HG03378 (cell line): Measurements from ENCODE around the gene SORD.

Experiments used
- ATAC-seq: cut with Tn5 transposase; IDR thresholded peaks from one replicate; pipeline ENCODE4 v1.9.1; 2021; ENCODE audit warnings: mild to moderate bottlenecking, moderate library complexity; ENCODE audit not compliant: unreplicated experiment

The SORD gene

DNA sequence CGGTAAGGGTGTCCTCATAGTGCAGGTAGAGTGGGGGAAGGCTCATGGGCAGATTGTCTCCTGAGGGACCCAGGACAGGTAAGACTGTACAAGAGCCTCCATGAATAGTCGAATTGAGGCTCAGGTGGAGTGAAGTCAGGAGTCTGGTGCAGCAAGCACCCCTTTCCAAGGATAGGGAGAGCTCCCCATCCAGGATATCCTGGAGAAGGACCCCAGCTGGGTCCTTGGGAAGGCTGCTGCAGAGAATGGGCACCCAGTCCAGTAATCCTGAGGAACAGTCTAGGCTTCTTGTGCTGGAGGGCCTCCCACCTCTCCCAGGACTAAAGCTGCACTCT lies 91.7 kb downstream of the SORD start:
- no peak for ATAC-seq

DNA sequence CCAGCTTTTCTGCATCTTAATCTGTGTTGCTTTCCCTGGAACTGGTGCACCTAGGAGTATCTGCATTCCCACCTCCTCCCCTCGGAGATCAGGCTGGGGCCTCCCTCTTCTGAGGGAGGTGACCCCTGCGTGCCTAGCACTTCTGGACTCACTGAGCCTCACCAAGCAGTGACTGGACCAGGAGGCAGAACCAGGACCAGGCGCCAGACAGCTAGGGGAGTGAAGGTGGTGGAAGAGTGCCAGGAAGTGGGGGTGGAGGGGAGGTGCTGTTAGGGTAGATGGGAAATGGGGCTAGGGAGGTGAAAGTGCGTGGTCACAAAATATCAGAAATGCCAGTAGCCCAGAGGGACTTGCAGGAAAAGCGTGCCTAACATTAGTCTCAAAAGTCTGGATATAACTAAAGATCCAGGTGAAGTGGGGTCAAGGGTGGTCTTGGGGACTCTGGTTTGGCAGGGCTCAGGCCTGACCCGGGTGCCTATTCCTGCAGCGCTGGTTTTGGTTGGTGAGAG lies 92.4 kb downstream of the SORD start:
- ATAC-seq: no peak

DNA sequence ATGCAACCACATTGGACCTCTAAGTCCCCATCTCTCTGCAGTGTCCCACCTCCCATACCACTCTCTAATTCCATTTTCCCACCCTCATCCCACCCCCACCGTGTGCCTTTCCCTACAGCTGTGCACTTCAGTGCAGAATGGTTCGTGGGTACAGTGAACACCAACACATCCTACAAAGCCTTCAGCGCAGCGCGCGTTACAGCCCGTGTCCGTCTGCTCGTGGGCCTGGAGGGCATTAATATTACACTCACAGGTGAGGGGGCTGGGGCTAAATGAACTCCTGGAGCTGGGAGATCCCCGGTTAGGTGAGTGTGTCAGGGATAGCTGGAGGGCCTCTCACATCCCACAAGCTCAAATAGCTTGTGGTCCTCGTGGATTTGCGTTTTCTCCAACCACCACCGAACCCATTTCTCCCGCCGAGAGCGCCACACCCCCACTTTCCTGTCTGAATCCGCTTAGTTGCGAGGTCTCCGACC lies 93.0 kb downstream of the SORD start:
- ATAC-seq: no peak

DNA sequence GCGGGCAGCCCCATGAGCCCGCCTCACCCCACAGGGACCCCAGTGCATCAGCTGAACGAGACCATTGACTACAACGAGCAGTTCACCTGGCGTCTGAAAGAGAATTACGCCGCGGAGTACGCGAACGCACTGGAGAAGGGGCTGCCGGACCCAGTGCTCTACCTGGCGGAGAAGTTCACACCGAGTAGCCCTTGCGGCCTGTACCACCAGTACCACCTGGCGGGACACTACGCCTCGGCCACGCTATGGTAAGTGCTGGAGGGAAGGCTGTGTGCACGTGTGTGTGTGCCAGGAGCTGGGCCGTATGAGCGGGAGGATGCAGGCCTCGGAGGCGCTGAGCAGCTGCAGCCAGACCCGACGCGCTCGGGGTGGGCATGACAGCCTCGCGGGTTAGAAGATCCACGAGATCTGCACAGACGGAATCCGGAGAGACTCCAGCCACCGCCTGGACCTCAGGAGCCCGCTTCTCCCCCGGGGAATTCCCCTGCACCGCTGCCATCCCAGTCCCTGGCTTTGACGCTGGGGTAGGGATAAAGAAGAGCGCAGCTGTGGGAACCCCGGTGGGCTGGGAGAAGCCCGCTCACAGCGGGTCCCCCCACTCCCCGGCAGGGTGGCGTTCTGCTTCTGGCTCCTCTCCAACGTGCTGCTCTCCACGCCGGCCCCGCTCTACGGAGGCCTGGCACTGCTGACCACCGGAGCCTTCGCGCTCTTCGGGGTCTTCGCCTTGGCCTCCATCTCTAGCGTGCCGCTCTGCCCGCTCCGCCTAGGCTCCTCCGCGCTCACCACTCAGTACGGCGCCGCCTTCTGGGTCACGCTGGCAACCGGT lies 93.7 kb downstream of the SORD start:
- ATAC-seq: no peak

DNA sequence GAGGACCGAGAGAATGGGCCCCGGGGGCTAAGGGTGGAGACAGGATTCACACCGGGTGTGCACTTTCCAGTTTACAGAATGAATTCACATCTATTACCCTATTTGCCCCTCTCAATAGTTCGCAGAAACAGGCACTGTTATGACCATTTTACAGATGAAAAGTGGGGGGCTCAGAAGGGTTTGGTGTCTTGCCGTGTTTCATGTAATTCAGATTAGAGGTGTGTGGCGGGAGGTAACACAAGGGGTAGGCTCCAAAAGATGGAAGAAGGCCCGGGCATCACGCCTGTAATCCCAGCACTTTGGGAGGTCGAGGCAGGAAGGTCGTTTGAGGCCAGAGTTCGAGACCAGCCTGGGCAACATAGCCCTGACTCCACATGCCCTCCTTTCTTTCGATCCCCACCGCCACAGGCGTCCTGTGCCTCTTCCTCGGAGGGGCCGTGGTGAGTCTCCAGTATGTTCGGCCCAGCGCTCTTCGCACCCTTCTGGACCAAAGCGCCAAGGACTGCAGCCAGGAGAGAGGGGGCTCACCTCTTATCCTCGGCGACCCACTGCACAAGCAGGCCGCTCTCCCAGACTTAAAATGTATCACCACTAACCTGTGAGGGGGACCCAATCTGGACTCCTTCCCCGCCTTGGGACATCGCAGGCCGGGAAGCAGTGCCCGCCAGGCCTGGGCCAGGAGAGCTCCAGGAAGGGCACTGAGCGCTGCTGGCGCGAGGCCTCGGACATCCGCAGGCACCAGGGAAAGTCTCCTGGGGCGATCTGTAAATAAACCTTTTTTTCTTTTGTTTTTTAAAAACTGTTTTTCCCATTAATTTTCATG lies 94.5 kb downstream of the SORD start:
- ATAC-seq: peak; percentile 10

DNA sequence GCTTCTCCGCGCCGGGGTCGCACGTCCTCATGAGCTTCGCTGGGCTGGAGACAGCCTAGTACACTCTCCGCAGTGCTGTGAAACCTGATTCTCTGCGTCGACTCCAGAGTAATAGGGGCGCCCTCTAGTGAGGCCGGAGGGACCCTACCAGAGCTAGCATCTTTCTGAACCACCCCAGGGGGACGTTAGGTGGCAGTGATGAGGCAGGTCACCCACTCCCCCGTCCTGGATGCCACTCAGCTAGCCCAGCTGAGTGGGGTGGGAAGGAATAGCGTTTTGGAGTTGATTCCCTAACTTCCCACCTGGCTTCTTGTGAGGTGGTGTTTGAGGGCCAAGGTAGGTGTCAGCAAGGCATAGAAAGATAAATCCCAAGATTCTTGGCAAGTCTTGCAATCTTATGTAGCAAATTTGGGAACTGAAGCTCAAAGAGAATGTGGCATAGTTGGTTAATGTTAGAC lies 95.2 kb downstream of the SORD start:
- peak; percentile 93 for ATAC-seq

DNA sequence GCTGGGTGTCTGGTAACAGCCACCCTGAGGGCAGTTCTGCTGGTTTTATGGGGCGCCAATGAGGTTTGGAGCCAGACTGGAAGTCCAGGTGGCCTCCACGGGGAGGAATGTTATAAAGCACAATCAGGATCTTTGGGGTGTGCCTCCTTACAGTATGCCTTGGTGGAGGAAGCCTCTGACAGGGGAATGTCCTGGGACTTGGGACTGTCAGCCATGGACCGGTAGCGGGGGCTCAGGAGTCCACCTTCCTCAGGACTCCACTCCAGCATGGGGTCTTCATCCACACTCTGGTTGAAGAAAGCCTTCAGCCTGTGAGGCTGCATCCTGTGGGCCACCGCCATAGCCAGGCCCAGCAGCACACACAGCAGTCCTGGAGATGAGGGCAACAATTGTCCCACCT lies 96.0 kb downstream of the SORD start:
- no peak for ATAC-seq

DNA sequence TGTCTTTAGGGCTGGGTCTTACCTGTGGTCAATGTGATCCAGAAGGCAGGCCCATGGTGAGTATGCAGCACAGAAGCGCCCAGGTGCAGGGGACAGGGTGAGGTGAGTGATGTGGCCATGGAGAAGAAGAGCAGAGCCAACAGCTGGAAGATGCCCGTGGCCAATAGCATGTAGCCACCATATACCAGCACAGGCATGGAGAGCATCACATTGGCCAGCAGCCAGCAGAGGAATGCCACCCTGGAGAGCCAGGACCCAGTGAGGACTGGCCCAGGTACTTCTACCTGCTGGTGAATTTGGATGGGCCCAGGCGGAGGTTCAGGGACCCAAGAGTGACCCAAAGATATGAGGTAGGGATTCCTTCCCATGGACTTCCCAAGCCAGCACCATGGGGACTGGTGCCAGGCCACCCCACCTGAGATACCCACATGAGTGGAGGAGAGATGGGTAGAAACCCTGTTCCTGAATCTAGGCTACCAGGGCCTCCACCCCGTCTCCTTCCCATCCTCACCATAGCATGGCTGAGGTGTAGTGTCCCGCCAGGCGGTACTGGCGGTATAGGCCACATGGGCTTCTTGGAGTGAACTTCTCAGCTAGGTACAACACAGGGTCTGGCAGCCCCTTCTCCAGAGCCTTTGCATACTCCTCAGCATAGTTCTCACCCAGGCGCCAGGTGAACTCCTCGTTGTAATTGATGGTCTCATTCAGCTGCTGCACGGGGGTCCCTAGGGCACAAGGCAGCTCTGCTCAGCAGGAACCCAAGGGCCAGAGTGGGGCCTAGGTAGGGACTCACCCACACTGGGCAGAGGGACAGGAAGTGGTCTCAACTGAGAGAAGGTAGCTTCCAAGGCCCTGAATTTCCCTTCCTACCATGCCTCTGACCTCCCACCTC lies 97.3 kb downstream of the SORD start:
- no peak for ATAC-seq

DNA sequence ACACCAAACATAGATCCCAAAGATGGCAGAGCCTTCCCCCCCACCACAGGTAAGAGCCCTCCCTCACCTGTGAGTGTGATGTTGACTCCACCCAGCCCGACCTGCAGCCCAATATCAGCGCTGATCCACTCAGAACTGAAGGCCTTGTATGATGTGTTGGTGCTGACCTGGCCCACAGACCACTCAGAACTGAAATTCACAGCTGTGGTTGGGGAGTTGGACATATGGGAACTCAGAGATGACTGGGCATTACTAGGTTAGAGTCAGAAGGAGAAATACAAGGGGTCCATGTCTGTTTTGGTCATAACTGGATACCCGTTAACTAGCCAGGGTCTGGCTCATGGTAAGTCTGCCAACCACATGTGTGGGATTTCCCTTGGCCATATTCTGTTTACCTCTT lies 98.0 kb downstream of the SORD start:
- ATAC-seq: no peak

DNA sequence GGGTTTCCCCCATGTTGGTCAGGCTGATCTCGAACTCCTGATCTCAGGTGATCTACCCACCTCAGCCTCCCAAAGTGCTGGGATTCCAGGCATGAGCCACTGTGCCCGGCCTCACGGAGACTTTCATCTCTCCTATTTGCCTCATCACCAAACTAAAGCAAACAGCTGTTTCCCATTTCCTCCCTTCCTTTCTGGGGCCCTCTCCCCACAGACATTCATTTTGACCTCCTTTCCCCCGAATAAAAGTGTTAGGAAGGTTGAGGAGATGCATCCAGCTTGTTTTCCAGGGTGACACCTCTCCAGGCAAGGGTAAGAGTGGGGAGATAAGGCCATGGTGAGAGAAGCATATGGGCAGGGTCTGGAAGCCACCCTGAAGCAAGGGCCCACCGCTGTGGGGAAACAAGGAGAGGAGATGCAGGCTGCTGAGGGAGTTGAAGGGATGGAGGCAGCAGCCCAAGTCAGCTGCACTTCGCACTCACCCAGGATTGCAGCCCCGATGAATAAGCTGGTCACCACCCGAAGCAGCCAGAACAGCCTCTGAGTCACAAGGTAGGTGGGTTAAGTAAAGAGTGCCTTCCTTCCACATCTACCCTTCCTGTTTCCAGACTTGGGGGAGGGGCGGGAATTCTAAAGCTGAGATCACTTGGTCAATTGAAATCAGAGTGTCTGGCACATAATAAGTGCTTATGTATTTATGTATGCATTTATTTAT lies 98.9 kb downstream of the SORD start:
- ATAC-seq: no peak

DNA sequence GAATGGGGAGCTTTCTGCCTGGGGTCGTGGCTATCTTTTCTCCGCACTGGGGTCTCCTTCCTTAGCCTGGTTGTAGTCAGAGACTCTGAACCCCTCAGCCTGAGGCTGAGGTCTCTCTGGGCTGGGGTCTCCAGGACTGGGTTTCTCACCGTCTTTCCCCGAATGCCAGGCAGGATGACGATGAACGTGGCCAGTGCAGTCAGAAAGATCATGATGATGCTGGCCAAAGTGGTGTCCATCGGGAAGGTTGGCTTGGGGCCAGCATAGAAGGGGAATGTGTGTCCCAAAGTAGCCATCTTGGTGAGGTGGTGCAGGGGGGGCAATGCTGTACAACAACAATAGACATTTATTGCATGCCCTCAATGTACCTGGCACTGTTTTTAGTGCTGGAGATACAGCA lies 99.7 kb downstream of the SORD start:
- no peak for ATAC-seq

DNA sequence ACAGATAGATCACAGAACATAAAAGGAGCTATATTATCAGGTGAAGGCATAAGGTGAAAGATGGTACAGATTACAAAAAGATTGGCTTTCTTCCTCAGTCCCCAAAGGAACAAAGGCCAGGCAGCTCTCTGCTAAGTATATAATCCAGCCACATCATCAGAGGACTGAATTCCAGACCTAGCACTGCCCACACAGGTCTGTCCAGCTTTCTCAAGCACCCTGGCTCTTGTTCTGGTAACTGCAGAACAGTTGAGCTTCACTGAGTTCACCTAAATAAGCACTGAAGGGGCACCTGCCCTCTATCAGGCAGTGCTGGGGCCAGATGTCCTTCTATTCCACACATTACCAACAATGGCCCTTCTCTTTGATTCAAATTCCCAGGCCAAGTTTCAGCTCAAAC lies 100.4 kb downstream of the SORD start:
- ATAC-seq: no peak

DNA sequence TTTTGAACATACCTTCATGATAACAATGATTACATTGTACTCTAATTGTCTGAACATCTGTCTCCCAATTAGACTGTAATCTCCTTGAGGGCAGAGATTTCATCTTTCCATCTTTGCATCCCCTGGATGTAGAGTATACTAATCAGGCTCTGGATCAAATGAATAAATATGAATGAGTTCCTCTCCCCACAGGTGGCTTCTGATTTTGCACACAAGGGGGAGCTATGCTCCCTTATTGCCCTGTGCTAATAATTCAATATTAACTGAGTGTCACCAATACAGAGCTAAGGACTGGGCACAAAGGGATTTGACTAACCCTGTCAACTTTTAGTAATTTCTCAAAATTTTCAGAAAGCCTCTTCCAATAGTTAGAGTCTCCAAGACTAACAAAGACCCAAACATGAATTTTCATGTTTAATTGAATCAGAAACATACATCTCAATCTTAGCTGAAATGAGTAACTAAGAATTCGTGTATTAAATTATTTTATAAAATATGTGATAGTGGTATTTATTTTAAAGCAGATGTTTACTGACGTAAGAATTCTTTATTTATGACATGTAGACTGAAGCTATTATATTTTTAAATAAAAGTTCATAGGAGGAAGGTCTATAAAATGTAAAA lies 103.7 kb downstream of the SORD start:
- no peak for ATAC-seq
